MG63 (cell line): Measurements from ENCODE around the gene TNFSF9. TPM values are rescaled to one million over a fixed set of nuclear protein-coding genes. Genes with fewer than 3 reads are reported as not detected.
"Not testable (repeated sequence)": the region's sequence is repeated elsewhere in the genome, so short reads cannot be mapped to it uniquely, and the experiment has no call there.

Experiments used
- DNase-seq: peaks from one replicate; pipeline ENCODE4 v3.0.0-alpha.2; 2020
- H3K27me3 ChIP-seq: fragments of 250-450 bp; sonication (Bioruptor Pico); 2 replicates; pipeline ENCODE4 v1.5.1; 2020; ENCODE audit warnings: mild to moderate bottlenecking, moderate library complexity
- H3K36me3 ChIP-seq: fragments of 250-450 bp; sonication (Bioruptor Pico); 2 replicates; pipeline ENCODE4 v1.5.1; 2020; ENCODE audit warnings: mild to moderate bottlenecking, moderate library complexity
- H3K4me3 ChIP-seq: fragments of 250-450 bp; sonication (Bioruptor Pico); 2 replicates; pipeline ENCODE4 v1.5.1; 2020; ENCODE audit warnings: mild to moderate bottlenecking, moderate library complexity
- H3K9me3 ChIP-seq: fragments of 250-450 bp; sonication (Bioruptor Pico); 2 replicates; pipeline ENCODE4 v1.5.1; 2020; ENCODE audit warnings: mild to moderate bottlenecking, moderate library complexity
- total RNA-seq: library from RNA; depleted of rRNA; stranded (reverse); fragments of >200 nt; shearing (Covaris generic); gene quantifications from 2 replicates; pipeline ENCODE4 v1.2.3, GENCODE V29; 2014; ENCODE audit warnings: low replicate concordance; rRNA removed

TNFSF9 gene
- total RNA-seq, 1 experiment from 2014 or later = 4.5 TPM

GRCh38 chr19:6576869-6577475 is 46.1 kb downstream of the TNFSF9 start:
- Histone ChIP-seq H3K36me3 (no peaks in the 10 kb centered on the region), H3K9me3 (no peaks in the 10 kb centered on the region), H3K27me3 (no peaks in the 10 kb centered on the region), H3K4me3 (no peak overlapping the region)
- DNase-seq = no peak

- no peaks in the 10 kb centered on the region for H3K9me3 ChIP-seq
- DNase-seq = peak; percentile 40
- H3K27me3 ChIP-seq = no peaks in the 10 kb centered on the region
- no peak overlapping the region for H3K4me3 ChIP-seq
- H3K36me3 ChIP-seq = no peaks in the 10 kb centered on the region
Observed at GRCh38 chr19:6577476-6578125, 46.8 kb downstream of the TNFSF9 start.

GRCh38 chr19:6579450-6580178 is 48.8 kb downstream of the TNFSF9 start:
- H3K27me3 ChIP-seq = no peaks in the 10 kb centered on the region
- no peak for DNase-seq
- H3K9me3 ChIP-seq = no peaks in the 10 kb centered on the region
- no peak overlapping the region for H3K4me3 ChIP-seq
- H3K36me3 ChIP-seq = no peaks in the 10 kb centered on the region

GRCh38 chr19:6580313-6580712 is 49.5 kb downstream of the TNFSF9 start:
- no peak overlapping the region for H3K4me3 ChIP-seq
- H3K9me3 ChIP-seq = no peaks in the 10 kb centered on the region
- H3K36me3 ChIP-seq = no peaks in the 10 kb centered on the region
- peak; percentile 84 for DNase-seq
- H3K27me3 ChIP-seq = no peaks in the 10 kb centered on the region

- H3K4me3 ChIP-seq, DNase-seq, H3K27me3 ChIP-seq, H3K9me3 ChIP-seq, H3K36me3 ChIP-seq: not testable (repeated sequence)
Observed at GRCh38 chr19:6582515-6583484, 52.0 kb downstream of the TNFSF9 start.

Other genes with a start within 250 kb of the TNFSF9 start
- gene ACER1, start 197.4 kb upstream of the TNFSF9 start, total RNA-seq = not detected in 2 replicates
- gene CLPP, start 169.5 kb upstream of the TNFSF9 start, total RNA-seq = 72.6 and 193 TPM in 2 replicates
- 48.4 TPM in 2 replicates for gene ALKBH7, start 158.2 kb upstream of the TNFSF9 start, total RNA-seq
- gene PSPN, start 155.1 kb upstream of the TNFSF9 start, total RNA-seq = 0.35 and 0.49 TPM in 2 replicates
- gene GTF2F1, start 137.9 kb upstream of the TNFSF9 start, total RNA-seq = 49.5 and 82.8 TPM in 2 replicates
- gene KHSRP, start 106.2 kb upstream of the TNFSF9 start, total RNA-seq = 65.4 and 82.7 TPM in 2 replicates
- not detected in 2 replicates for gene SLC25A41, start 97.3 kb upstream of the TNFSF9 start, total RNA-seq
- 8.5 and 10.9 TPM in 2 replicates for gene SLC25A23, start 71.2 kb upstream of the TNFSF9 start, total RNA-seq
- gene CRB3, start 66.8 kb upstream of the TNFSF9 start, total RNA-seq = not detected in 2 replicates
- gene DENND1C, start 49.2 kb upstream of the TNFSF9 start, total RNA-seq = not detected in 2 replicates
- 0.03 TPM in 1 of 2 replicates, not detected in the other for gene TUBB4A, start 28.7 kb upstream of the TNFSF9 start, total RNA-seq
- gene CD70, start 60.1 kb downstream of the TNFSF9 start, total RNA-seq = 17.2 and 32.7 TPM in 2 replicates
- gene TNFSF14, start 139.1 kb downstream of the TNFSF9 start, total RNA-seq = not detected in 2 replicates
- gene C3, start 189.6 kb downstream of the TNFSF9 start, total RNA-seq = 2.2 and 7.5 TPM in 2 replicates
- 39.4 and 78.1 TPM in 2 replicates for gene GPR108, start 206.6 kb downstream of the TNFSF9 start, total RNA-seq
- gene TRIP10, start 208.7 kb downstream of the TNFSF9 start, total RNA-seq = 37.2 and 58.3 TPM in 2 replicates
- gene SH2D3A, start 236.4 kb downstream of the TNFSF9 start, total RNA-seq = not detected in 2 replicates
- 0.63 TPM in 1 of 2 replicates, not detected in the other for gene VAV1, start 241.7 kb downstream of the TNFSF9 start, total RNA-seq